B cell (primary cell): ENCODE data around the gene C11orf86. TPM values are rescaled to one million over a fixed set of nuclear protein-coding genes. Genes with fewer than 3 reads are reported as not detected.

Experiments
- ATAC-seq: fragments of 200-7000 bp; cut with Tn5 transposase; one replicate; pipeline ENCODE4 v1.10.0; 2021; ENCODE audit warnings: low read depth, mild to moderate bottlenecking, moderate number of reproducible peaks, moderate library complexity
- CTCF ChIA-PET: fragments of 350-600 bp; sonication (Branson Sonifier 250); formaldehyde crosslinking; loops from one replicate; lab custom pipeline; 2021; ENCODE audit warnings: antibody characterized with exemption, inconsistent platforms; lab: Charles Lee
- POLR2A ChIA-PET: fragments of 350-600 bp; sonication (Branson Sonifier 250); formaldehyde crosslinking; loops from one replicate; lab custom pipeline; 2021; ENCODE audit warnings: antibody characterized with exemption; lab: Charles Lee
- DNase-seq: peaks from one replicate; pipeline ENCODE4 v3.0.0; 2013
- H2AFZ ChIP-seq: 2 replicates; pipeline ENCODE4 v1.6.1; 2012; ENCODE audit warnings: mild to moderate bottlenecking, low read depth, low read length; ENCODE audit not compliant: insufficient read depth, poor library complexity, severe bottlenecking
- H3K27ac ChIP-seq, 2 donors: 1 replicate in 1 of 2; 2 replicates in 1 of 2; pipeline ENCODE4 v1.5.1; 2012 to 2013; ENCODE audit warnings: low read length in 2 of 2, mild to moderate bottlenecking in 2 of 2, moderate library complexity in 1 of 2
- H3K27me3 ChIP-seq, 4 experiments: fragments of 200-600 bp in 1 of 4; sonication (generic) in 1 of 4; replicated peaks in 1 of 4; 1 replicate in 2 of 4; 2 replicates in 2 of 4; pipeline versions ENCODE4 v1.6.1 to v1.7.0; 2013 to 2016; ENCODE audit warnings: low read length in 3 of 4, mild to moderate bottlenecking in 2 of 4, mixed read lengths in 1 of 4, moderate library complexity in 1 of 4; ENCODE audit not compliant: insufficient read depth in 4 of 4, control insufficient read depth in 3 of 4; ENCODE audit errors: control extremely low read depth in 1 of 4
- H3K36me3 ChIP-seq, 2 experiments: replicated peaks in 1 of 2; 1 replicate in 1 of 2; 2 replicates in 1 of 2; pipeline versions ENCODE4 v1.6.1 to v1.7.1; 2013; ENCODE audit warnings: low read length in 1 of 2; ENCODE audit not compliant: insufficient read depth in 2 of 2, control insufficient read depth in 1 of 2; ENCODE audit errors: control extremely low read depth in 1 of 2, extremely low read depth in 1 of 2
- H3K4me1 ChIP-seq, 2 donors: fragments of 200-600 bp in 1 of 2; sonication (generic) in 1 of 2; 1 replicate in 1 of 2; 2 replicates in 1 of 2; pipeline versions ENCODE4 v1.5.1 to v1.6.1; 2013 to 2017; ENCODE audit warnings: low read length in 2 of 2; ENCODE audit not compliant: control insufficient read depth in 2 of 2, insufficient read depth in 2 of 2
- H3K4me2 ChIP-seq: replicated peaks from 2 replicates; pipeline ENCODE3; 2012; ENCODE audit warnings: mild to moderate bottlenecking, low read depth, low read length; ENCODE audit not compliant: poor library complexity, severe bottlenecking
- H3K4me3 ChIP-seq, 5 experiments: fragments of 200-600 bp in 1 of 5; sonication (generic) in 1 of 5; 1 replicate in 3 of 5; 2 replicates in 2 of 5; pipeline versions ENCODE4 v1.5.1 to v1.7.0; 2011 to 2016; ENCODE audit warnings: low read length in 4 of 5, mild to moderate bottlenecking in 4 of 5, low read depth in 2 of 5, control low read depth in 1 of 5, moderate library complexity in 1 of 5; ENCODE audit not compliant: insufficient read depth in 1 of 5; ENCODE audit errors: control extremely low read depth in 1 of 5, extremely low read depth in 1 of 5
- H3K79me2 ChIP-seq: fragments of 200-600 bp; sonication (generic); one replicate; pipeline ENCODE4 v1.6.0; 2016; ENCODE audit warnings: low read length; ENCODE audit not compliant: control insufficient read depth, insufficient read depth
- H3K9ac ChIP-seq: fragments of 200-600 bp; sonication (generic); 2 replicates; pipeline ENCODE4 v1.6.1; 2017; ENCODE audit warnings: mild to moderate bottlenecking, low read length, moderate library complexity
- H3K9me3 ChIP-seq, 3 donors: one replicate each; pipeline versions ENCODE4 v1.6.1 to v1.7.1; 2013; ENCODE audit warnings: low read length in 2 of 3; ENCODE audit not compliant: control insufficient read depth in 2 of 3, insufficient read depth in 1 of 3; ENCODE audit errors: control extremely low read depth in 1 of 3
- H4K20me1 ChIP-seq: 2 replicates; pipeline ENCODE4 v1.6.0; 2012; ENCODE audit warnings: mild to moderate bottlenecking, low read length; ENCODE audit not compliant: insufficient read depth, control insufficient read depth, poor library complexity, severe bottlenecking
- H3K27ac Mint-ChIP-seq: one replicate; pipeline ENCODE4 v1.8.0; 2021; ENCODE audit warnings: mixed read lengths
- H3K27me3 Mint-ChIP-seq: one replicate; pipeline ENCODE4 v1.8.0; 2021; ENCODE audit warnings: mixed read lengths
- H3K4me1 Mint-ChIP-seq: one replicate; pipeline ENCODE4 v1.8.0; 2021; ENCODE audit warnings: mixed read lengths
- H3K4me3 Mint-ChIP-seq: one replicate; pipeline ENCODE4 v1.8.0; 2021; ENCODE audit warnings: mixed read lengths
- H3K9me3 Mint-ChIP-seq: one replicate; pipeline ENCODE4 v1.8.0; 2022; ENCODE audit warnings: mixed read lengths; ENCODE audit not compliant: insufficient read depth
- EZH2 ChIP-seq: IDR thresholded peaks from 2 replicates; pipeline ENCODE4 v1.6.1; 2012; ENCODE audit warnings: borderline replicate concordance, low read depth, mild to moderate bottlenecking, moderate library complexity, low read length; ENCODE audit not compliant: insufficient read depth, poor library complexity, severe bottlenecking
- WGBS: methylation state at CpG from one replicate; pipeline ENCODE4 v1.1.5; 2013; ENCODE audit warnings: missing lambda C conversion rate; ENCODE audit not compliant: insufficient coverage; 5-methylcytosine and 5-hydroxymethylcytosine counted together
- intact Hi-C: fragments of 100-400 bp; cut with micrococcal nuclease; formaldehyde crosslinking; loops from one replicate; pipeline ENCODE4 v1.10.0; 2022
- polyA plus RNA-seq: library from polyadenylated mRNA; depleted of rRNA; stranded (reverse); fragments of >200 nt; gene quantifications from 2 replicates; pipeline ENCODE4 v1.2.3, GENCODE V29; 2012
- total RNA-seq, 2 donors: library from RNA; stranded (reverse); fragments of 120-200 nt in 1 of 2; gene quantifications; 1 replicate in 1 of 2; 2 replicates in 1 of 2; pipeline versions ENCODE4 v1.2.3 to v1.2.4, GENCODE V29; 2013 to 2022
- TF ChIP-seq, protein P1 (sequence below): fragments of 200-600 bp; IDR thresholded peaks from one replicate; pipeline ENCODE4 v1.8.0; 2022; ENCODE audit warnings: antibody characterized with exemption, mild to moderate bottlenecking

The C11orf86 gene
- total and polyA plus RNA-seq, 2 donors (not counting 1 experiment from before 2014, with no cell fraction given), result not detected

DNA sequence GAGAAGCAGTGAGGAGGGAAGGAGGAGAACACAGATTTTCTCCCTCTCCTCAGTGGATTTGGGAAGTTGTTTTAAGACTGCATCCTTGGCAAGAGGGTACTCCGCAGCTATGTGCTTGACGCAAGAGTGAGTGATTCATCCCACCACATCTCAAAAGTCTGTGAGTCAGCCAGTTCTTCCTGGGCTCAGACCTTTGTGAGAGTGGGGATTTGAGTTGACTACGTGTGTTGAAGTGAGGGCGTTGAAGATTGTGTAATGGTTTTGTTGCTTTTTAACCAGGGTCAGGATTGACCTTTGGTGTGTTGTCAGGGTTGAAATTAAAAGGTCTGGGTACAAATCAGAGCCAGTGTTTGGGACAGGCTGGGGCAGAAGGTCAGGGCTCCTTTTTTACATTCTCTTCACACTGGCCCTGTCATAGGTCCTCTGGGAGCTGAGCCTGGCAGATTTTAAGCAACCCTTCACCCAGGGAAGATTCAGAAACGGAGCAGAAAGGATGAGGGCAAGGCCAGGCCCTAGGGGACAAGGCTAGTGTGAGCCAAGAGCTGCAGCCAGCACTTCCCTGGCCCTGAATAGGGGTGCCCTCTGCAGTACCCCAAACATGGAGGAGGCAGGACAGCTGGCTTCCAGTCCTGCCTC lies 4.2 kb upstream of the C11orf86 start:
- no peak for TF ChIP-seq EZH2
- TF ChIP-seq, protein P1, sequence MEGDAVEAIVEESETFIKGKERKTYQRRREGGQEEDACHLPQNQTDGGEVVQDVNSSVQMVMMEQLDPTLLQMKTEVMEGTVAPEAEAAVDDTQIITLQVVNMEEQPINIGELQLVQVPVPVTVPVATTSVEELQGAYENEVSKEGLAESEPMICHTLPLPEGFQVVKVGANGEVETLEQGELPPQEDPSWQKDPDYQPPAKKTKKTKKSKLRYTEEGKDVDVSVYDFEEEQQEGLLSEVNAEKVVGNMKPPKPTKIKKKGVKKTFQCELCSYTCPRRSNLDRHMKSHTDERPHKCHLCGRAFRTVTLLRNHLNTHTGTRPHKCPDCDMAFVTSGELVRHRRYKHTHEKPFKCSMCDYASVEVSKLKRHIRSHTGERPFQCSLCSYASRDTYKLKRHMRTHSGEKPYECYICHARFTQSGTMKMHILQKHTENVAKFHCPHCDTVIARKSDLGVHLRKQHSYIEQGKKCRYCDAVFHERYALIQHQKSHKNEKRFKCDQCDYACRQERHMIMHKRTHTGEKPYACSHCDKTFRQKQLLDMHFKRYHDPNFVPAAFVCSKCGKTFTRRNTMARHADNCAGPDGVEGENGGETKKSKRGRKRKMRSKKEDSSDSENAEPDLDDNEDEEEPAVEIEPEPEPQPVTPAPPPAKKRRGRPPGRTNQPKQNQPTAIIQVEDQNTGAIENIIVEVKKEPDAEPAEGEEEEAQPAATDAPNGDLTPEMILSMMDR, result no peak
- H3K4me1 ChIP-seq, result no peaks in the 10 kb centered on the region
- POLR2A ChIA-PET, result no interaction called here
- ATAC-seq (no peak), DNase-seq (no peak)
- peaks cover 0 to 6% (median 2%) of the 10 kb centered on the region in 3 donors for H3K9me3 ChIP-seq
- no peak overlapping the region for H3K9ac ChIP-seq
- H3K27me3 ChIP-seq, result peaks cover 0 to 6% (median 2%) of the 10 kb centered on the region in 4 experiments
- peaks cover 31% of the 10 kb centered on the region for H3K27me3 Mint-ChIP-seq
- no peak overlapping the region for H3K4me3 ChIP-seq
- no peaks in the 10 kb centered on the region for H3K4me1 Mint-ChIP-seq
- H3K27ac Mint-ChIP-seq, result no peak overlapping the region
- H3K36me3 ChIP-seq, result no peaks in the 10 kb centered on the region
- H3K79me2 ChIP-seq, result no peaks in the 10 kb centered on the region
- intact Hi-C loops, result no loop called here
- 93% methylated on average over 3 of the region's 5 CpGs for WGBS
- no peak overlapping the region for H3K4me3 Mint-ChIP-seq
- CTCF ChIA-PET, result no interaction called here
- H4K20me1 ChIP-seq, result no peaks in the 10 kb centered on the region
- no peak overlapping the region for H3K4me2 ChIP-seq
- H3K27ac ChIP-seq, result no peak overlapping the region
- H3K9me3 Mint-ChIP-seq, result no peaks in the 10 kb centered on the region
- H2AFZ ChIP-seq, result no peak overlapping the region

DNA sequence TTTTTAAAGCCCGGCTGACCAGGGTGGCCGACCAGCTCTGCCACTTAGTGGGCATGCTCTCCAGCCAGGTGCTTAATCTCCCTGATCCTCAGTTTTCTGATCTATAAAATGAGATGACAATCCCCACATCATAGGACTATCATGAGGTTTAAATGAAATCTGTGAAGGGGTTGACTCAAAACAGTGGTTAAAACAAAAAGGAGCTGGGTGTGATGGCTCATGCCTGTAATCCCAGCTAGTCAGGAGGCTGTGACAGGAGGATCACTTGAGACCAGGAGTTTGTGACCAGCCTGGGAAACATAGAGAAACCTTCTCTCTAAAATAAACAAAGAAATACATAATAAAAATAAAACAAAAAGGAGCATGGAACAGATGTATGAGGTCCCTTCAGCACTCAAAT lies 3.6 kb upstream of the C11orf86 start:
- Histone ChIP-seq H3K4me3 (no peak overlapping the region), H2AFZ (no peak overlapping the region), H3K36me3 (no peaks in the 10 kb centered on the region), H3K79me2 (no peaks in the 10 kb centered on the region), H4K20me1 (no peaks in the 10 kb centered on the region), H3K4me2 (no peak overlapping the region), H3K4me1 (no peaks in the 10 kb centered on the region), H3K9ac (no peak overlapping the region), H3K27me3 (peaks cover 0 to 7% (median 3%) of the 10 kb centered on the region in 4 experiments), H3K9me3 (peaks cover 0 to 10% (median 2%) of the 10 kb centered on the region in 3 donors), H3K27ac (no peak overlapping the region)
- ATAC-seq (no peak), DNase-seq (no peak)
- WGBS, result no CpG with 5 or more reads among the region's 2 CpGs
- CTCF ChIA-PET, result no interaction called here
- intact Hi-C loops, result no loop called here
- no peaks in the 10 kb centered on the region for H3K9me3 Mint-ChIP-seq
- H3K4me3 Mint-ChIP-seq, result no peak overlapping the region
- peaks cover 25% of the 10 kb centered on the region for H3K27me3 Mint-ChIP-seq
- TF ChIP-seq EZH2, result no peak
- TF ChIP-seq, protein P1, result no peak
- POLR2A ChIA-PET, result no interaction called here
- H3K4me1 Mint-ChIP-seq, result no peaks in the 10 kb centered on the region
- H3K27ac Mint-ChIP-seq, result no peak overlapping the region
